Measurements from ENCODE around the gene COLEC11. TPM values are rescaled to one million over a fixed set of nuclear protein-coding genes. Genes with fewer than 3 reads are reported as not detected.

Gene COLEC11
- 1 to 10 TPM in 2 of 5 donors, not detected in 3; 2.0 to 4.5 TPM for total RNA-seq
- 1 to 10 TPM; 2.1 to 9.9 (median 3.3) TPM for polyA plus RNA-seq
- long read RNA-seq, donor 1: 0 reads
- long read RNA-seq, donor 2: 0 reads
- long read RNA-seq, donor 3, partial matches to known transcripts: 108 of 108 reads
- long read RNA-seq, donor 3, other reads (novel, unspliced or antisense): 0 of 108 reads
- long read RNA-seq, donor 4: 0 reads
- long read RNA-seq, donor 5, partial matches to known transcripts: 97 of 97 reads
- long read RNA-seq, donor 5, other reads (novel, unspliced or antisense): 0 of 97 reads
- long read RNA-seq, donor 6: 0 reads
- long read RNA-seq, donor 7, partial matches to known transcripts: 217 of 227 reads
- long read RNA-seq, donor 7, other reads (novel, unspliced or antisense): 8 of 227 reads
- long read RNA-seq, donor 8, partial matches to known transcripts: 164 of 170 reads
- long read RNA-seq, donor 8, other reads (novel, unspliced or antisense): 5 of 170 reads
- long read RNA-seq, donor 9, partial matches to known transcripts: 348 of 356 reads
- long read RNA-seq, donor 9, other reads (novel, unspliced or antisense): 8 of 356 reads
- long read RNA-seq, donor 10, partial matches to known transcripts: 55 of 55 reads
- long read RNA-seq, donor 10, other reads (novel, unspliced or antisense): 0 of 55 reads

GRCh38 chr2:3594493-3595281, at the start of gene COLEC11:
COLEC11 (plus strand) TSS chr2:3595112; CDS start chr2:3604341, 9,229 bp downstream.
- Histone ChIP-seq H3K9me3 (no peaks in the 10 kb centered on the region), H3K4me3 (peak within 1 kb of the TSS in 2 of 4 donors; percentile 11 to 19), H3K36me3 (no peaks in the 10 kb centered on the region), H3K4me1 (peaks cover 0 to 7% (median 0%) of the 10 kb centered on the region in 4 donors), H3K27me3 (peaks cover 0 to 13% (median 0%) of the 10 kb centered on the region in 3 donors), H3K27ac (no peak within 1 kb of the TSS)
- TF ChIP-seq POLR2A (IDR thresholded peaks at IDR 0.05) (no peak), POLR2AphosphoS5 (IDR thresholded peaks at IDR 0.05) (no peak), EP300 (IDR thresholded peaks at IDR 0.05) (no peak), CTCF (IDR thresholded peaks at IDR 0.05) (no peak)
- intact Hi-C loops (cut with DNase I; ENCODE audit: low total_unique reads): no loop called here
- peak in 1 of 2 donors; percentile 58 for DNase-seq
- WGBS, 5 donors: 32 to 53% (median 39%) methylated on average over 37 to 40 of the region's 40 CpGs

GRCh38 chr2:3545788-3546478, 49.0 kb upstream of the COLEC11 start:
- Histone ChIP-seq H3K27me3 (no peaks in the 10 kb centered on the region), H3K4me1 (peaks cover 5 to 21% (median 11%) of the 10 kb centered on the region in 4 donors), H3K27ac (peak overlapping the region in 1 of 5 donors; percentile 22), H3K4me3 (no peak overlapping the region), H3K9me3 (no peaks in the 10 kb centered on the region), H3K36me3 (peaks cover 66 to 100% (median 100%) of the 10 kb centered on the region in 4 donors)
- WGBS, 5 donors: 42 to 62% (median 52%) methylated on average over 10 of the region's 10 CpGs
- TF ChIP-seq POLR2A (IDR thresholded peaks at IDR 0.05): no peak
- TF ChIP-seq POLR2AphosphoS5 (IDR thresholded peaks at IDR 0.05): peak in 2 of 3 donors; percentile 27 to 66
- DNase-seq: peak in 1 of 2 donors; percentile 34
- intact Hi-C loops (cut with DNase I; ENCODE audit: low total_unique reads): no loop called here

GRCh38 chr2:3547915-3548314, 47.0 kb upstream of the COLEC11 start:
- TF ChIP-seq EP300 (IDR thresholded peaks at IDR 0.05) (no peak), CTCF (IDR thresholded peaks at IDR 0.05) (no peak), POLR2A (IDR thresholded peaks at IDR 0.05) (no peak), POLR2AphosphoS5 (IDR thresholded peaks at IDR 0.05) (no peak)
- Histone ChIP-seq H3K4me3 (no peak overlapping the region), H3K36me3 (peaks cover 68 to 100% (median 99%) of the 10 kb centered on the region in 4 donors), H3K4me1 (peaks cover 5 to 21% (median 11%) of the 10 kb centered on the region in 4 donors), H3K27me3 (no peaks in the 10 kb centered on the region), H3K9me3 (no peaks in the 10 kb centered on the region), H3K27ac (no peak overlapping the region)
- 93 to 100% (median 94%) methylated on average over 2 of the region's 2 CpGs for WGBS, 5 donors
- no peak for DNase-seq
- intact Hi-C loops (cut with DNase I; ENCODE audit: low total_unique reads): no loop called here

- peaks cover 25 to 78% (median 76%) of the 10 kb centered on the region in 4 donors for H3K36me3 ChIP-seq
- intact Hi-C loops (cut with DNase I; ENCODE audit: low total_unique reads): no loop called here
- TF ChIP-seq POLR2A (IDR thresholded peaks at IDR 0.05) (no peak), POLR2AphosphoS5 (IDR thresholded peaks at IDR 0.05) (no peak), CTCF (IDR thresholded peaks at IDR 0.05) (no peak)
- H3K27me3 ChIP-seq: no peaks in the 10 kb centered on the region
- H3K9me3 ChIP-seq: no peaks in the 10 kb centered on the region
- H3K4me1 ChIP-seq: peaks cover 9 to 19% (median 16%) of the 10 kb centered on the region in 4 donors
- 90 to 93% (median 91%) methylated on average over 10 of the region's 10 CpGs for WGBS, 5 donors
- H3K27ac ChIP-seq: no peak overlapping the region
- H3K4me3 ChIP-seq: no peak overlapping the region
- no peak for DNase-seq
Observed at GRCh38 chr2:3553946-3554345, 41.0 kb upstream of the COLEC11 start.
